CD14-positive monocyte (primary cell): ENCODE measurements around the gene AVPR2. TPM values are rescaled to one million over a fixed set of nuclear protein-coding genes. Genes with fewer than 3 reads are reported as not detected.

ENCODE experiments used
- DNase-seq, 3 donors: peaks; one replicate each; pipeline ENCODE4 v3.0.0-alpha.2; 2011 to 2022
- H2AFZ ChIP-seq: 2 replicates; pipeline ENCODE4 v1.6.0; 2012; ENCODE audit warnings: mild to moderate bottlenecking, low read depth, low read length, inconsistent platforms; ENCODE audit not compliant: insufficient read depth, poor library complexity, severe bottlenecking
- H3K27ac ChIP-seq, 2 donors: 1 replicate in 1 of 2; 2 replicates in 1 of 2; pipeline ENCODE4 v1.5.1; 2012 to 2013; ENCODE audit warnings: low read length in 2 of 2, control low read depth in 1 of 2, inconsistent platforms in 1 of 2, low read depth in 1 of 2, mild to moderate bottlenecking in 1 of 2
- H3K27me3 ChIP-seq, 2 donors: one replicate each; pipeline versions ENCODE4 v1.6.0 to v1.6.1; 2011 to 2013; ENCODE audit warnings: low read length in 2 of 2; ENCODE audit not compliant: control insufficient read depth in 2 of 2, insufficient read depth in 2 of 2
- H3K36me3 ChIP-seq, 2 donors: replicated peaks in 1 of 2; 1 replicate in 1 of 2; 2 replicates in 1 of 2; pipeline versions ENCODE4 v1.5.1 to v1.6.1; 2012 to 2013; ENCODE audit warnings: low read length in 2 of 2, control low read depth in 1 of 2, inconsistent platforms in 1 of 2, mild to moderate bottlenecking in 1 of 2; ENCODE audit not compliant: insufficient read depth in 2 of 2, control insufficient read depth in 1 of 2
- H3K4me1 ChIP-seq, 2 donors: 1 replicate in 1 of 2; 2 replicates in 1 of 2; pipeline versions ENCODE4 v1.5.1 to v1.6.1; 2012 to 2013; ENCODE audit warnings: low read length in 2 of 2, control low read depth in 1 of 2, inconsistent platforms in 1 of 2, mild to moderate bottlenecking in 1 of 2, moderate library complexity in 1 of 2; ENCODE audit not compliant: insufficient read depth in 2 of 2, control insufficient read depth in 1 of 2
- H3K4me2 ChIP-seq: replicated peaks from 2 replicates; pipeline ENCODE3; 2012; ENCODE audit warnings: low read length, moderate library complexity, mild to moderate bottlenecking; ENCODE audit not compliant: poor library complexity, severe bottlenecking; ENCODE audit errors: extremely low read depth
- H3K4me3 ChIP-seq, 3 experiments: fragments of 200-600 bp in 1 of 3; sonication (generic) in 1 of 3; replicated peaks in 1 of 3; 1 replicate in 2 of 3; 2 replicates in 1 of 3; pipeline ENCODE4 v1.5.1; 2011 to 2013; ENCODE audit warnings: low read length in 3 of 3, mild to moderate bottlenecking in 3 of 3, control low read depth in 2 of 3, low read depth in 2 of 3, inconsistent platforms in 1 of 3, moderate library complexity in 1 of 3
- H3K79me2 ChIP-seq: 2 replicates; pipeline ENCODE4 v1.6.0; 2012; ENCODE audit warnings: mild to moderate bottlenecking, control low read depth, inconsistent platforms, low read length, moderate library complexity; ENCODE audit not compliant: insufficient read depth
- H3K9ac ChIP-seq: 2 replicates; pipeline ENCODE4 v1.6.0; 2017; ENCODE audit warnings: low read length, mild to moderate bottlenecking; ENCODE audit not compliant: insufficient read depth, poor library complexity, severe bottlenecking
- H3K9me3 ChIP-seq, 2 donors: replicated peaks in 1 of 2; 1 replicate in 1 of 2; 2 replicates in 1 of 2; pipeline versions ENCODE4 v1.5.1 to v1.6.1; 2012 to 2013; ENCODE audit warnings: low read length in 2 of 2, control low read depth in 1 of 2; ENCODE audit not compliant: control insufficient read depth in 1 of 2, insufficient read depth in 1 of 2
- H4K20me1 ChIP-seq: 2 replicates; pipeline ENCODE4 v1.6.0; 2012; ENCODE audit warnings: mild to moderate bottlenecking, low read length, control low read depth, moderate library complexity; ENCODE audit not compliant: insufficient read depth
- H3K27ac Mint-ChIP-seq, 7 donors: one replicate each; pipeline ENCODE4 v1.8.0; 2020; ENCODE audit warnings: mild to moderate bottlenecking in 7 of 7, mixed read lengths in 7 of 7, moderate library complexity in 6 of 7, inconsistent platforms in 2 of 7
- H3K27me3 Mint-ChIP-seq, 3 donors: one replicate each; pipeline ENCODE4 v1.8.0; 2021 to 2022; ENCODE audit warnings: low read depth in 3 of 3, mild to moderate bottlenecking in 3 of 3, mixed read lengths in 3 of 3, moderate library complexity in 3 of 3, inconsistent platforms in 1 of 3
- H3K36me3 Mint-ChIP-seq, 2 donors: one replicate each; pipeline ENCODE4 v1.8.0; 2020; ENCODE audit warnings: mixed read lengths in 2 of 2, inconsistent platforms in 1 of 2, mild to moderate bottlenecking in 1 of 2
- H3K4me1 Mint-ChIP-seq: one replicate; pipeline ENCODE4 v1.8.0; 2020; ENCODE audit warnings: mild to moderate bottlenecking, mixed read lengths
- H3K4me3 Mint-ChIP-seq, 2 donors: one replicate each; pipeline ENCODE4 v1.8.0; 2020; ENCODE audit warnings: mild to moderate bottlenecking in 2 of 2, mixed read lengths in 2 of 2, moderate library complexity in 1 of 2
- H3K9me3 Mint-ChIP-seq, 7 donors: one replicate each; pipeline ENCODE4 v1.8.0; 2020 to 2022; ENCODE audit warnings: mixed read lengths in 7 of 7, mild to moderate bottlenecking in 6 of 7, moderate library complexity in 6 of 7, inconsistent platforms in 2 of 7
- CTCF ChIP-seq: fragments of 200-600 bp; IDR thresholded peaks from one replicate; pipeline ENCODE4 v1.8.0; 2022; ENCODE audit warnings: antibody characterized with exemption, mild to moderate bottlenecking
- WGBS: methylation state at CpG from one replicate; pipeline ENCODE4 v1.1.5; 2013; ENCODE audit warnings: missing lambda C conversion rate; ENCODE audit not compliant: insufficient coverage; 5-methylcytosine and 5-hydroxymethylcytosine counted together
- intact Hi-C, 2 donors: fragments of 100-400 bp; cut with micrococcal nuclease; formaldehyde crosslinking; loops; one replicate each; pipeline versions ENCODE4 v1.15.0 to v1.15.1; 2023
- polyA plus RNA-seq, 3 donors: library from polyadenylated mRNA; depleted of rRNA in 1 of 3; unstranded in 2 of 3; stranded (reverse) in 1 of 3; fragments of 300-500 nt in 2 of 3; fragments of >200 nt in 1 of 3; fragmentation: Illumina TruSeq in 2 of 3; gene quantifications; 1 replicate in 2 of 3; 2 replicates in 1 of 3; pipeline ENCODE4 v1.2.3, GENCODE V29; 2012 to 2021

The AVPR2 gene
- polyA plus RNA-seq, 3 donors, result 0.14 to 0.27 TPM; not detected in 1

DNA sequence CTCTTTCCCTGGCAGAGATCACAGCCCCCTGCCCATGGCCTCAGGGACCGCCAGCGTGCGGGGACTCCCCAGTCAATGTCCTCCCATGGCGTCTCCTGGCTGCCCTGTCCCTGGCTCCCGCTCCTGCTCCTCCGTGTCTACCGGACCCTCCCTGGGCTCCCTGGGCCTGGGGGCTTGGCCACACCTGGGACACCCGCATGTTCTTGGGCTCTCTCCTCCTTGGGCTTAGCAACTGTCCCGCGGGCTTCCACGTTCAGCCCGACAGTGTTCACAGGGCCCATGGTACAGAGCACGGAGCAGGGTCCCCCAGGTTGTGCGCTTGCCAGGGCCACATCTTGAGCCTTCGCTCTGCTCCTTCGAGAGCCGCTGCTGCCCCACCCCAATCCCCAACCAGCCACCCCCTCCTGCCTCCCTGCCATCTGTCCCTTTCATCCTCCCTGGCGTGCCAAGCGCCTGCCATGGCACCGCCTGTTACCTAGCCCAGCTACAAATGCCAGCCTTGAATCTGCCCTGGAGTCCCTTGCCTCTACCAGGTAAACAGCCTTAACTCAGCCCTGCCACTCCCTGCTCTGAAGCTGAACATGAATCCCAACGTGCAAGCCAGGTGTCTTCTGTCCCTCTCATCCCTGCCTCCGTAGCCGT, 3.9 kb downstream of the AVPR2 start:
- no peak overlapping the region for H3K4me3 Mint-ChIP-seq
- H3K9me3 Mint-ChIP-seq, result peaks cover 0 to 13% (median 2%) of the 10 kb centered on the region in 7 donors
- H3K27me3 Mint-ChIP-seq, result peaks cover 0 to 40% (median 1%) of the 10 kb centered on the region in 3 donors
- WGBS, result 81% methylated on average over 4 of the region's 23 CpGs
- H3K27ac ChIP-seq, result no peak overlapping the region
- H3K9ac ChIP-seq, result no peak overlapping the region
- H3K36me3 Mint-ChIP-seq, result peaks cover 17 to 46% of the 10 kb centered on the region in 2 donors
- TF ChIP-seq CTCF, result no peak
- H3K4me3 ChIP-seq, result no peak overlapping the region
- peaks cover 25% of the 10 kb centered on the region for H3K4me1 Mint-ChIP-seq
- DNase-seq, result no peak
- H3K9me3 ChIP-seq, result no peaks in the 10 kb centered on the region
- H3K4me2 ChIP-seq, result no peak overlapping the region
- H3K36me3 ChIP-seq, result peaks cover 51 to 52% of the 10 kb centered on the region in 2 donors
- intact Hi-C loops, result no loop called here
- H3K79me2 ChIP-seq, result no peaks in the 10 kb centered on the region
- peak overlapping the region in 4 of 7 donors; percentile 24 to 73 (median 52) for H3K27ac Mint-ChIP-seq
- H4K20me1 ChIP-seq, result peaks cover 73% of the 10 kb centered on the region
- no peaks in the 10 kb centered on the region for H3K27me3 ChIP-seq
- no peak overlapping the region for H2AFZ ChIP-seq
- H3K4me1 ChIP-seq, result peaks cover 21 to 23% of the 10 kb centered on the region in 2 donors

DNA sequence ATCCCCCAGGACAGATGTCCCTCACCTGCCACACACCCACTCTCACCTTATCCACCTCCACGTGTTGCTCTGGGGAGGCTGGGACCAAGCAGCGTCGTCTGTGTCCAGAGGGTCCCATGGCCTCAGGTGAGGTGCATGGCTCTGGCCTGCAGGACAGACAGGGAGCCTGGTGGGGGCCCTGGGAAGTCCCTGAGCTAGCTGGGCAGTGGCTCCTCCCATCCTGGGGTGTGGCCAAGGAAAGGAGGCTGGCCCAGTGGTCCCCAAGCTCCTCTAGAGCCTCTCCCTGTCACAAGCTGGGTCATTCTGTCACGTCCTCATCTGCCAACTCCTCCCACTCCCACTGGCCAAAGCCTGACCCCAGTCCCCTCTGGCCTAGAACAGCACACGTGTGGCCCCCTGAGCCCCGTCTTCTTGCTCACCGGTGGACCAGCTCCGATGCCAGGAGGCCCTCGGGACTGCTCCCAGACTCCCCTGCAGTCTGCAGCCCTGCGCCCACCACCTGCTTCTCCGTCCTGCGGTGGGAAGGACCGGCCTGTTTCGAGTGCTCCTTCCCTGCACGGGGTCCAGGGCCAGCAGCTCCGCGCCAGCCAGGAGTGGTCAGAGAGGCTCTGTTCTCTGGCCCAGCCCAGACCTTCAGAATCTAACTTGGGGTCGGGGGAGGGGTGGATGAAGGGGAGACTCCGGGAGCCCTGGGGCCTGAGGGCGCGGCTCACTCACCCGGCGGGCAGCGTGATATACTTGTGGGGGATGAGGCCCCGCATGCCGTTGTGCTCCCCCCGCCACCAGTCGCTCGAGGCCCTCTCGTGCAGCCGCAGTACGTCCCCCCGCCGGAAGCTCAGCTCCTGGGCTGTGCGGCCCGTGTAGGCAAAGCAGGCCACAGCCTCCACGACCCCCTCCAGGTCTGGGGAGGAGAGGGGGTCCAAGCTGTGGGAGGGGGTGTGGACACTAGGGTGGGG, 4.8 kb downstream of the AVPR2 start:
- H2AFZ ChIP-seq, result no peak overlapping the region
- no peak for DNase-seq
- peaks cover 15% of the 10 kb centered on the region for H3K4me1 Mint-ChIP-seq
- H3K27me3 Mint-ChIP-seq, result peaks cover 0 to 37% (median 1%) of the 10 kb centered on the region in 3 donors
- no peaks in the 10 kb centered on the region for H3K27me3 ChIP-seq
- H3K4me2 ChIP-seq, result no peak overlapping the region
- WGBS, result 80% methylated on average over 5 of the region's 37 CpGs
- H3K4me3 ChIP-seq, result no peak overlapping the region
- H4K20me1 ChIP-seq, result peaks cover 82% of the 10 kb centered on the region
- H3K36me3 ChIP-seq, result peaks cover 61 to 62% of the 10 kb centered on the region in 2 donors
- intact Hi-C loops, result no loop called here
- H3K79me2 ChIP-seq, result no peaks in the 10 kb centered on the region
- H3K27ac Mint-ChIP-seq, result no peak overlapping the region
- H3K27ac ChIP-seq, result no peak overlapping the region
- H3K36me3 Mint-ChIP-seq, result peaks cover 20 to 55% of the 10 kb centered on the region in 2 donors
- H3K9me3 ChIP-seq, result no peaks in the 10 kb centered on the region
- no peak overlapping the region for H3K9ac ChIP-seq
- no peak for TF ChIP-seq CTCF
- peaks cover 12 to 14% of the 10 kb centered on the region in 2 donors for H3K4me1 ChIP-seq
- H3K9me3 Mint-ChIP-seq, result peaks cover 0 to 13% (median 2%) of the 10 kb centered on the region in 7 donors
- H3K4me3 Mint-ChIP-seq, result no peak overlapping the region
